Limb (tissue), 2 donors: ENCODE data around the gene USP7.
"Not testable (repeated sequence)": the region's sequence is repeated elsewhere in the genome, so short reads cannot be mapped to it uniquely, and the experiment has no call there.

Experiments
- DNase-seq, 2 donors: peaks; one replicate each; pipeline ENCODE4 v3.0.0-alpha.2; 2016; ENCODE audit errors: extremely low spot score in 2 of 2

Gene USP7

DNA sequence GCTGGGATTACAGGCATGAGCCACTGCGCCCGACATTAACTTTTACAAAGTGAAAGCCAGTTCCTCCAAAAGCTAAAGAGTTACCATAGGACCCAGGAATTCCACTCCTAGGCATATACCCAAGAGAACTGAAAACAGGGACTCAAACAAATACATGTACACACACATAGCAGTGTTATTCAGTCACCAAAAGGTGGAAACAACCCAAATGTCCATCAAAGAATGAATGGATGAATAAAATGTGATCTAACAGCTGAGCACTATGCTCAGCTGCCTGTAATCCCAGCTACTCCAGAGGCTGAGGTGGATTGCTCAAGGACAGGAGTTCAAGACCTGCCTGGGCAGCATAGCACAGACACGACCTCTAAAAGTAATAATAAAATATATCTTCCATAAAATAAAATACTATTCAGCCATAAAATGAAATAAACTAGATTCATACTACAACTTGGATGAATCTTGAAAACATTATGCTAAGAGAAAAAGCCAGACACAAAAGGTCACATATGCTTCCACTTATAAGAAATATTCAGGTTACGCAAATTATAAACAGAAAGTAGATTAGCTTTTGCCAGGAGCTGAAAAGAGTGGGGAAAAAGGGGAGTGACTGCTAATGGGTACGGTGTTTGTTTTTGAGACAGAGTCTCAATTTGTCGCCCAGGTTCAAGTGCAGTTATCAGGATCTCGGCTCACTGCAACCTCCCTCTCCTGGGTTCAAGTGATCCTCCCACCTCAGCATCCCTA is 9.3 kb upstream of the USP7 start:
- no peak for DNase-seq

DNA sequence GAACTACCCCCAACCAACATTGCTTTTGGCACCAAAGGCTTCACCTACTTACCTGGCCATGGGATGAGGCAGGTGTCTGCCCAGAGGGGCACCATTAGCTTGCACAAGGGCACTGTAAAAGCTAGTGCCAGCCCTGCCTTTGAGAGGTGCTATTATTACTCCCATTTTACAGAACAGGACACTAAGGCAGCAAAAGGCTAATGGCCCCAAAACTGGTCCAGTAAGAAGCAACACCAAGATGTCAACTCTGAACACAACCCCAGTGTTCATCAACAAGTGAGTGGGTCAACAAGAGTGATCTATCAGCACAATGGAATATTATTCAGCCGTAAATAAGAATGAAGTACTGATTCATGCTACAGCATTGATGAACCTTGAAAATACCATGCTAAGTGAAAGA is 7.7 kb upstream of the USP7 start:
- DNase-seq, result no peak

DNA sequence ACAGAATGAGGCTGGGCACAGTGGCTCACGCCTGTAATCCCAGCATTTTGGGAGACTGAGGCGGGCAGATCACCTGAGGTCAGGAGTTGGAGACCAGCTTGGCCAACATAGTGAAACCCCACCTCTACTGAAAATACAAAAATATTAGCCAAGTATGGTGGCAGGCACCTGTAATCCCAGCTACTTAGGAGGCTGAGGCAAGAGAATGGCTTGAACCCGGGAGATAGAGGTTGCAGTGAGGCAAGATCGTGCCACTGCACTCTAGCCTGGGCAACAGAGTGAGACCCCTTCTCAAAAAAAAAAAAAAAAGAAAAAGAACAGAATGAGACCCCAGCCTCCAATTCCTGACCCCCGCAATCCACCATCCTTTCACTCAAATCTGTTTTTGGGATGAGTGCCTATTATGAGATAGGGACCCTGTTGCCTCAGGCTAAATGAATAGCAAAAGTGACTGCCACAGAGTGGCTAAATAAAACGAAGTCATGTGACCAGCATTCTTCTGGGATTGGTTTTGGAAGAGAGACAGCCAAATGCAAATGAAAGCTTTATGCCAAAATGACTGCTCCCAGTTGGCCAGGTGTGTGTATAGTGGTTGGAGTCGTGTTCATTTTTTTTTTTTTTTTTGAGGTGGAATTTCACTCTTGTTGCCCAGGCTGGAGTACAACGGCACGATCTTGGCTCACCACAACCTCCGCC is 5.6 kb upstream of the USP7 start:
- DNase-seq, result not testable (repeated sequence)

DNA sequence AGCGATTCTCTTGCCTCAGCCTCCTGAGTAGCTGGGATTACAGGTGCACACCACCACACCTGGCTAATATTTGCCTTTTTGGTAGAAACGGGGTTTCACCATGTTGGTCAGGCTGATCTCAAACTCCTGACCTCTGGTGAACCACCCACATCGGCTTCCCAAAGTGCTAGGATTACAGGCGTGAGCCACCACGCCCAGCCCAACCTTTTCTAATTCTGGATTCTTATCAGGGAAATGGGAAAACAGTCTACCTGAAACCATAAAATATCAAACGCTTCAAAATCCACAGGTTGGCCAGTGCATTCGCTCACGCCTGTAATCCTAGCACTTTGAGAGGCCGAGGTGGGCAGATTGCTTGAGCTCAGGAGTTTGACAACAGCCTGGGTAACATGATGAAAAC is 4.3 kb upstream of the USP7 start:
- DNase-seq, result not testable (repeated sequence)

DNA sequence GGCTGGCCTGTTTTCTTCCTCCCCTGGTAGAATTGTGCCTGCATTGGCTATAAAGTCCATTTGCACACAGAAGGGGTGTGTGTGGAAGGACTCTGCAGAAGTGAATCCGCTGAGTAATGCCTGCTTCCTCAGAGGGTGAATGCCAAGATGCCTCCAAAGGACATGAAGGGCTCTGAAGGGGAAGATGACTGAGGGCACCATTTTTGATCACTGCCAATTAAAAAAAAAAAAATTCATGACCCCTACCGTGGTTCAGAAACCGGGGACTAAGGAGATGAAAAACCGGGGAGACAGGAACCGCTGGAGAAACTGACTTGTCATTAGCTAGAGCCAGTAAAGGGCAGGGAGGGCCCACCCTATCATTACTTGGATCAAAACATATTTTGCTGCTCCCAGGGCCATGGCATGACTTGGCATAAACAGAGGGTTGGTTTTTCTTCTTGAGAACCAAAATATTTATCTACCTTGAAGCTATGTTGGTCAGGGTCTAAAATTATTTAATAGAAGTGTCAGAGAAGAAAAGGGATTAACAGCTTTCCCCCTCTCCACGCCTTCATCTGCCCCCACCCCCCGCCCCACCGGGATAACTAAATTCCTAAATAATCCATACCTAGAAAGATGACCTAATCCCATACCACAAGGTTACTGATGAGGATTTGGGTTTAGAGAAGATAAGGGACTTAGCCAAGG is 3.6 kb upstream of the USP7 start:
- DNase-seq, result no peak

DNA sequence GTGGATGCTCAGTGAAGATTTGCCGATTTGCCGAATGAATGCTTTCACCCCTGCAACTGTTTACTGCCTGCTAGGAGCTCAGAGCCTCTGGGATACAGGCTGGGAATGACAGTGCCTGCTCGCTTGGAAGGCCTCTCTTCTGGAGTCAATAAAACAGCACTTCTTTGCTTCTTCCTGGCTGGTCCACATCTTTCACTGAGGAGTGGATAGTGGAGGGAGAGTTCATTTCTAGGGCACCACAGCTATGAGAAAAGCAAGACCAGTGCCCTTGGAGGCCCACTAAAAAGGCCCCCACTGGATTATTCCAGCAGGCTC is 3.1 kb upstream of the USP7 start:
- DNase-seq, result no peak

DNA sequence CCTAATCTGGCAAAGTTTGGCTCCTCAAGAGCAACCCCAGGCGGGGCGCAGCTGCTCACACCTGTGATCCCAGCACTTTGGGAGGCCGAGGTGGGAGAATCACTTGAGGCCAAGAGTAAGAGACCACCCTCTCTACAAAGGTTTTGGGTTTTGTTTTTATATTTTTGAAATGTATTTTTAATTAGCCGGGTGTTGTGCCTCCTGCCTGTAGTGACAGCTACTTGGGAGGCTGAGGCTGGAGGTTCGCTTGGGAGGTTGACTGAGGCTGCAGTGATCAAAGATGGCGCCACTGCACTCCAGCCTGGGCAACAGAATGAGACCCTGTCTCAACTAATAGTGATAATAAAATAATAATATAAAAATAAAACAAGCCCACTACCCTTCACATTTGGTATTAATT is 756 bp upstream of the USP7 start:
- no peak for DNase-seq

DNA sequence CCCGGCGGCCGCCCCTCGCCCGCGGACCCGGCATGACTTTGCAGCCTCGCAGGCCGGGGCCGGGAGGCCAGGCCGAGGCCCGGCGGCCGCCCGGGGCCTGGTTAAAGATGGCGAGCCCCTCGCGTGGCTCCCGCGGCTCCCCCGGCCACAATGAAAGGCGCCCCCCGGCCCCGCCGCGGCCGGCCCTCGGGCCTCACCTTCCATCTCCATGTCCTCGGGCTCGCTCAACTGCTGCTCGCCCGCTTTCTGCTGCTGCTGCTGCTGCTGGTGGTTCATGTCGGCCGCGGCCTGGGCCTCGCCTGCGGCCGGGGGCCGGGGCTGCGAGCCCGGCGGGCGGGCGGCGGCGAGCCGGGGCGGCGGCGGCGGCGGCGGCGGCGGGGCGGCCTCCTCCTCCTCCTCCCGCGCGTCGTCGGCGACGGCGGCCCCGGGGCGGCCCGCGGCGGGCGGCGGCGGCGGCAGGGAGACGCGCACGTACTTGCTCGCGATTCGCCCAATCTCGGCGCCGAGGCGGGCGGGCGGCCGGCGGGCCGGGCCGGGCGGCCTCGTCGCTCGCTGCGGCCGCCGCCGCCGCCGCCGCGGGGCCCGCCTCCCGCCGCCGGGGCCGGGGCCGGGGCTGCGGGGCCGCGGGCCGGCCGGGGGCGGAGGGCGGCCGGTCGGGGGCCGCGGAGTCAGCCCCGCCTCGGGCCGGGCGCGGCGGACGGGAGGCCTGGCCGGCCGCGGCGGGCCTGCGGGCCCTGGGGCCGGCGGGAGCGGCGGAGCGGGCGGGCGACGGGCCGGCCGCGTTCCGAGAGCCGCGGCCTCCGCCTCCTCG is 491 bp downstream of the USP7 start:
- DNase-seq, result no peak

DNA sequence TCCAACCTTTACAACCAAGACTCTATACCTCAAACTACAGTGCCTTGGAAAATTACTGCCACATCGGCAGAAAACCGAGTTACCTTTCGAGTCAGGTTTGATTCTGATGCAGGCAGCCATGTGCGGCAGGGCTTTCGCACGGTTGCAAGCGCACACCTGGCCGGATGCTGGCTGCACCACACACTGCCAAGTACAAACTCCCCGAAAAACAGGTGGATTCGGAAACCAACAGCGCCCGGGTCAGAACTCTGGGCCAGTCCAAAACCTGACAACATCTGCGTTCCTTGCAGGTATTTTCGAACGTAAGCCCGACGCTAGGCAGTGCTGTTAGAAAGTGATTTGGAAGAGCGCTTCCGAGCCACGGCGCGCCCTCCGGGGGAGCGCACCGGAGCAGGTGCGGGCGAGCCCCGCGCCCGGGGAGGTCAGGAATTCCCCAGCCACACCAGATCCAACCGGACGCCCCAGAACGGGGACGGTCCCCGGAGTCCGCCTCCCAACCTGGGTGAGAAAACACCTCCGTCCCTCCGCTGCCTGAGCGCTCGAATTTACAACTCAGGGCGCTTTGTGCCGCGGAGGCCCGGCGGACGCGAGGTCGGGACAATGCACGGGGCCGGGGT is 1.2 kb downstream of the USP7 start:
- DNase-seq, result peak in 1 of 2 donors; percentile 57

DNA sequence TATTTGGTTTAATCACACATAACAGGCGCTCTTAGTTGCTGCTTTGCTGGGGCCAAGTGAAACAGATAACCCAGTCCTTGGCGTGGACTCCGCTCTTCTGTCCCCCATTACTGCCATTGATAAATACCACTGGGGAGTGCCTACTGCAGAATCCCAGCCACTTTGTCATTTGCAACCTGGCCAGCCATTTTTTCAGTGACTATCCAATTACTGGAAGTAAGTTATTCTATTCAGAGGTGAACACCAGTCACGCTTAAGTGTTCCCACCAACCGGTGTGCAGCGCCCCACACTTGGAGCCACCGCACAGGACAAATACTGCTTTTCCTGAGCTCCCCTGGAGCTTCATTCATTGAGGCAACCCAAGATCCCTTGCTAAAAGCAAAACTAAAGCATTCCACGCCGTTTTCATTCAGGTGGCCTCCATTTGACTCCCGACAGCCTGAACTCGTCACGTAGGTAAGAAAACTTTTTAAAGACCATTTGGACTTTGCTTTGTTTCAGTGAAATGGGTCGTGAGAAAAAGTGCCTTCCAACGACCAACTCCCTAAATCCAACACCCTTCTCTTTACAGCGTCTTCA is 1.8 kb downstream of the USP7 start:
- DNase-seq, result no peak

DNA sequence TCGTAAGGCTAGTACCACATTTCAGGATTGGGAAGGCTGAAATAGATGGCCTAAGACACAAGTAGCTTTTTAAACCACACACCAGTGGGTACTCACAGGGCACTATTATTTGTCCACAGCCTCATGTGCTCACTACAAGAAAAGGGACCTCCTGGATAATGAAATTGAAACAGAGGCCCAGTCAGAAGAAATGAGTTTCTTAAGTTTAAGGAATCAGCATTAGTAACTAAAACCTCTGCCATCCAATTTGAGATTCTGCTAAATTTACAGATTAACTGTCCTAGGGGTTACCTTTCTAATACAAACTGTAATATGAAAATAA is 3.0 kb downstream of the USP7 start:
- DNase-seq, result no peak

DNA sequence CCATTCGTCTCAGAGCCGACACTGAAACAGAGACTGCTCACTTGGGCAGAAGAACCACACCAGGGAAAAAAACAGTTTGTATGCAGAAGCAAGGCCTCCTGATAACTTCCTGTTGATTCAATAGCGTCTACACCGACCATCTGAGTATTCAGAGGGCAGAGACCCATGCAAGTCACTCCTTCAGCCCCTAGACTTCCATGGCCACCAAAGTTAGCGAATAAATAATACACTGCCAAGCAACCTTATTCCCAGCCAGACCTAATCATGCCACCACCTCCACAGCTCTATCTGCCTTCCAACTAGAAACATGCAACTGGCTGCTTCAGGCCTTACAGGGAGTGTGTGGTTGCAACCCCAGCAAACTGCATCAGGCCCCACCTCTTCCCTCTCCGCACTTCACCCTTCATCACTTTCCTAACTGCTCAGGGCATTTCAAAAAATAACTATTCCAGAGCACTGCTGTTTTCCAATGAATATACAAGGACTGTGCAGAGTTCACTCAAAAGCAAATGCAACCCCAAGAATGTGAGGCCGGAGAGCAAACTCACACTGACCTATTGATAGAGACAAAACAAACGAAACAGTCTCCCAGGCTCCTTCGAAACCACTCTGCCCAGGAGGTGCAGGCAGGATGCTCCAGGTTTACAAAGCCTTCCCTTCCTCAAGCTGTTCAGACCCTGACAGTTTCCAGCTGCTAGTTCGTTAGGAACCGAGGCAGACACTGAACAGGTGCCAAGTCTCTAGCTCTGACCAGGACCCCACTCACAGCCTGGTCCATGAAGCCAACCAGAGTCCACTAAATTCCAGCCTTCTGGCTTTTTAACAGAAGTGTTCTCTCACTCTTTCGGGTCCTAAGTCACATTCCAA is 3.6 kb downstream of the USP7 start:
- DNase-seq, result no peak

DNA sequence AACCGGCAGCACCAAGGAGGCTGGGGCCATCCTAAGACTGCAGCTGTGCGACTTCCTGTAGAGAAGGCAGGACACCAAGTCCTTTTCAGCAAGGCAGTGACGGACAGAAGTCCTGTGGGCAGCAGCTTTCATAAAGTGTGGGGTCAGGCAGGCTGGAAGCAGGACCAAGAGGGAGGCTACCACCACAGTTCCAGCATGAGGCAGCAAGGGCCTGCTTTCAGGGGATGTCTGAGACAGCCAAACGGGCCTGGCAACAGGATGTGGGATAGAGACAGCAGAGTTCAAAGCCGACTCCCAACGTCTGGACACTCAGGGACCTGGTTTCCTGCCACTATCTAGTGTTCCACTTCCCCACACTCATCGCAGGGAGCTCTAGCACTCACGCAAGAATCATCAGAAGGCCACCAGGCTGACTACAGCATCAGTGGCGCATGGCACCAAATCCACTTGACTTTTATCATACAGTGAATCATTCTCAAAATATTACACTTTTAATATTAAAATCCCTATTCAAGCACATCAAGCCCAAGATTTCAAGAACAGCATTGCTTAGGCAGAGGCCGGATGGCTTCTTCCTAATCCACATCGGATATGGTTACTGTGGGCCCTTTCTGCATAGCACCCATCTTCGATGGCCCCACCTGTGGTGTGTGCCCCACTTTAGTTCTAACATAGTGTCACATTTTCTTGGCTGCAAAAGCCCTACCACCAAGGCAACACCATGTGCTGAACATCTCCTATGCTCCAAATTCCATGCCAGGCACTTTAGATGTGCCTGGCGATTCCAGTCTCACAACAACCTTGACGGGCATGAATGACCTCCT is 5.2 kb downstream of the USP7 start:
- DNase-seq, result no peak

DNA sequence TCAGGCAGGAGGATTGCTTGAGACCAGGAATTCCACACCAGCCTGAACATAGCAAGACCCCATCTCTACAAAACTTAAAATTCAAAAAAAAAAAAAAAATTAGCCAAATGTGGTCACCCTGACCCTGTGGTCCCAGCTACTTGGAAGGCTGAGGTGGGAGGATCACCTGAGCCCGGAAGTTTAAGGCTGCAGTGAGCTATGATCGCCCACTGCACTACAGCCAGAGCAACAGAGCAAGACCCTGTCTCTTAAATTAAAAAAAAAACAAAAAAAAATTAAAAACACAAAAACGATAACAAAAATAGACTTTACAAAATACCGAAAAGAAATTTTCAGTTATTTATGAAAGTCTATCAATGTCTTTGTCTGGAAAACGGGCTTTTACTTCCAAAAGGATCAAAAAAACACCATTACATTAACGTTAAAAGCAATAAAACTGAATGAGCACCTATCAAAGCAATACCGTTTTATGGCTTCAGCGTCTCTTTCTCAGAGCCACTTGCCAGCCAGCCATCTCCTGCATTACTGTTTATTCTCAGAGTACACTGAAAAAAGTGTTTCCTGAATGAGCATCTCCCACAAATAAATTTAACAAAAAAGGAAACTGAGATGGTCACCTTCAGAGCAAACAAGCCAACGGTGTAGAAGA is 6.1 kb downstream of the USP7 start:
- no peak for DNase-seq

DNA sequence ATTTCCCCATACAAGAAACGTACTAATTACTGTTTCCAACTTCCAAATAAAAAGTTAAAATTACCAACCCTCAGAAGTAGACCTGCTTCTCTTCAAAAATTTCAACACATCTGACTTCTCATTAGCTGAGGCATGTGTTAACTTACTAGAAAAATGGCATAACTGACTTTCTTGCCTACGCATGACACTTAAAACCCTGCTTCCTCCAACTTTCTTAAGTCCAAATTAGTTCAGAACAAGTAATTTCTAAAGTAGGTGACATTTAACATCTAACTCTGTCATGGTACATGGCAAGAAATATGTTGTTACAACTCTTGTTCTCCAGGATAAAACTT is 6.7 kb downstream of the USP7 start:
- DNase-seq, result no peak

DNA sequence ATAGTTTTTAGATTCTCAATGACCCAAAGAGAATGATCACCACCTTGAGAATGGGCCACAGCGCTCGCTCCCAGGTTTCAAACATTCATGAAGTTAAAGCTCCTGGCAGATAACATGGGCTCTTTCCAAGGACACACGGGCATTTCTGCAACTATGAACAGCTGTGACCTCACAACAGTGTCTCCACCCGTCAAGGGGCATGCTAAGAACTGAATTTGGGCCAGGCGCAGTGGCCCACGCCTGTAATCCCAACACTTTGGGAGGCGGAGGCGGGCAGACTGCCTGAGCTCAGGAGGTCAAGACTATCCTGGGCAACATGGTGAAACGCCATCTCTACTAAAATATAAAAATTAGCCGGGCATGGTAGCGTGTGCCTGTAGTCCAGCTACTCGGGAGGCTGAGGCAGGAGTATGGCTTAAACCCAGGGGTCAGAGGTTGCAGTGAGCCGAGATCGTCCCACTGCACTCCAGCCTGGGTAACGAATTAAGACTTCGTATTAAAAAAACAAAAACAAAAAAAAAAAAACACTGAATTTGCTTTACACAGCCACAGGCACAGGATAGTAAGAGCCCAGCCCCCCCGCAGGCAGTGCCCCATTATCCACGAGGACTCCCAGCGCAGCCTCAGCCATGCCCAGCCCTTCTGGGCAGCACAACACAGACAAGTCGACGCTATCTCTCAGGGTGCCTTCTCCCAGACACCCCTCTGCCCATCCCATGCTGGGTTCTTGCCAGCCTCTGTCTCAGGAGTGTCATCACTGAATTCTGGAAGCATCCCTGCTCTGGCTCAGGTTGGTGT is 7.2 kb downstream of the USP7 start:
- DNase-seq, result no peak

DNA sequence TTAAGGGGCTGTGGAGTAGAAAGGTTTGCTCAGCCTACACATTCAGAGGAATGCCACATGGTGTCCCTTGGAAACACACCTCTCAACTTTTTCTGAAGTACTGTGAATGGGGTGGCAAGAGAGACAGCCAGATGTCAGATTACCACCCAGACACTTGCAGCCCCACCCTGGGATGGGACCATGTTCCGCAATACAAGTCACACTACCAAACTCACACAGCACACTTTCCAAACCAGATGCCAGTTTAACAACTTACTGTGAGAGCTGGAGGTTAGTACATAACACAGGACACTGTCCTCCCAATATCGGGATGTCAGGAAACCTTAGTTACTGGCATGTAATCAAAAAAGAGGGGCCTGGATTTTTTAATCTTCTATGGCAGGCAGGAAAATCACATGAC is 7.9 kb downstream of the USP7 start:
- DNase-seq, result no peak

DNA sequence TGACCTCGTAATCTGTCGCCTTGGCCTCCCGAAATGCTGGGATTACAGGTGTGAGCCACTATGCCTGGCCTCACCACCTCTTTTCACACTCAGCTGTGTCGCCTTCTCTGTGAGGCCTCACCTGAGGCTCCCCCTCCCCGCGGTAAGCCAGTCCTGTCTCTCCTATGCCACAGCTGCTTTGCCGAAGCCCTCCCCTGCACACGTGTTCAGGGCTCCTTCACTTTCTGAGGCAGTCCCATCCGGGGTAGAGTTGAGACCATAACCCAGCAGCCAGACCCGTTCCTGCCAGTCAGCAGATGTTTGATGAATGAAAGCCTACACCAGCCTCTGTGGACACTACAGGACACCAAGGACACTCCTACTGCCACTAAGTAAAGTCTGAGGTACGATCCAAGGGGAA is 10.6 kb downstream of the USP7 start:
- no peak for DNase-seq
